ENCODE measurements around the gene TRIO.

TRIO gene

DNA sequence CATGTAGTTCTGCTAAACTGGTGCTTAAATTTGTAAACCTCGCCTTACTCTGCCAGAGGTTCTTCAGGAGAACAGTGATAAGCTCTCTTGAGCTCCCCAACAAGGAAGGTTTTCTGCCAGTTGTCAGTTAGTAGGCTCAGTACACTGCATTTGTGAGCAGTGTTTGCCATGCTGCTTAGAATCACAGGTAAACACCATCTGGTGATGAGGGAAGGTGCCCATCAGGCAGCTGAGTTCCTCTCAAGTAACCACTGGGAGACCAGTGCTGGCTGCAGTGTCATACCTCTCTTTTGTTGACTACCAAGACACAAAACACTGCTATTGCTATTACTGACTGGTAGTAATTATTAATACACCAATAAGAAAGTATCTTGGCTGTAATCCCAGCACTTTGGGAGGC is 252.3 kb downstream of the TRIO start:
- Histone ChIP-seq H3K9me2 (replicated peaks; ENCODE audit: insufficient read depth, low read length) (no peaks in the 10 kb centered on the region), H3F3A (ENCODE audit: insufficient read depth) (no peaks in the 10 kb centered on the region), H2AFZ (ENCODE audit: low read depth, low read length, severe bottlenecking) (no peak overlapping the region), H3K27ac (ENCODE audit: low read depth, low read length) (no peak overlapping the region), H3K9me3 (ENCODE audit: insufficient read depth, low read length) (no peaks in the 10 kb centered on the region), H3K36me3 (ENCODE audit: low read length) (no peaks in the 10 kb centered on the region), H3K4me3 (ENCODE audit: insufficient read depth, low read length, poor library complexity, severe bottlenecking) (no peak overlapping the region), H3K27me3 (ENCODE audit: low read length) (no peaks in the 10 kb centered on the region), H3K79me2 (ENCODE audit: insufficient read depth, low read length) (no peaks in the 10 kb centered on the region), H4K20me1 (ENCODE audit: low read depth, low read length) (no peaks in the 10 kb centered on the region), H3K9ac (ENCODE audit: low read length) (no peak overlapping the region), H3K4me2 (ENCODE audit: low read depth, low read length, poor library complexity, severe bottlenecking) (no peak overlapping the region)
- TF ChIP-seq EZH2phosphoT487 (conservative IDR thresholded peaks at IDR 0.05; ENCODE audit: low read length): no peak
- TF ChIP-seq, protein P1, sequence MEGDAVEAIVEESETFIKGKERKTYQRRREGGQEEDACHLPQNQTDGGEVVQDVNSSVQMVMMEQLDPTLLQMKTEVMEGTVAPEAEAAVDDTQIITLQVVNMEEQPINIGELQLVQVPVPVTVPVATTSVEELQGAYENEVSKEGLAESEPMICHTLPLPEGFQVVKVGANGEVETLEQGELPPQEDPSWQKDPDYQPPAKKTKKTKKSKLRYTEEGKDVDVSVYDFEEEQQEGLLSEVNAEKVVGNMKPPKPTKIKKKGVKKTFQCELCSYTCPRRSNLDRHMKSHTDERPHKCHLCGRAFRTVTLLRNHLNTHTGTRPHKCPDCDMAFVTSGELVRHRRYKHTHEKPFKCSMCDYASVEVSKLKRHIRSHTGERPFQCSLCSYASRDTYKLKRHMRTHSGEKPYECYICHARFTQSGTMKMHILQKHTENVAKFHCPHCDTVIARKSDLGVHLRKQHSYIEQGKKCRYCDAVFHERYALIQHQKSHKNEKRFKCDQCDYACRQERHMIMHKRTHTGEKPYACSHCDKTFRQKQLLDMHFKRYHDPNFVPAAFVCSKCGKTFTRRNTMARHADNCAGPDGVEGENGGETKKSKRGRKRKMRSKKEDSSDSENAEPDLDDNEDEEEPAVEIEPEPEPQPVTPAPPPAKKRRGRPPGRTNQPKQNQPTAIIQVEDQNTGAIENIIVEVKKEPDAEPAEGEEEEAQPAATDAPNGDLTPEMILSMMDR (IDR thresholded peaks at IDR 0.05; ENCODE audit: insufficient read depth, low read length, poor library complexity, severe bottlenecking): no peak

- H3F3A ChIP-seq (ENCODE audit: insufficient read depth): no peaks in the 10 kb centered on the region
Measured at GRCh38 chr5:14396066-14396465, 252.9 kb downstream of the TRIO start.

GRCh38 chr5:14396737-14397136 is 253.6 kb downstream of the TRIO start:
- H3K9me3 ChIP-seq (ENCODE audit: insufficient read depth, low read length): no peaks in the 10 kb centered on the region
- H3K4me3 ChIP-seq (ENCODE audit: insufficient read depth, low read length, poor library complexity, severe bottlenecking): no peak overlapping the region
- H3K27ac ChIP-seq (ENCODE audit: low read depth, low read length): no peak overlapping the region
- no peaks in the 10 kb centered on the region for H3F3A ChIP-seq (ENCODE audit: insufficient read depth)
- no peaks in the 10 kb centered on the region for H3K36me3 ChIP-seq (ENCODE audit: low read length)
- no peaks in the 10 kb centered on the region for H3K27me3 ChIP-seq (ENCODE audit: low read length)
- TF ChIP-seq, protein P1 (IDR thresholded peaks at IDR 0.05; ENCODE audit: insufficient read depth, low read length, poor library complexity, severe bottlenecking): no peak
- no peak for TF ChIP-seq EZH2phosphoT487 (conservative IDR thresholded peaks at IDR 0.05; ENCODE audit: low read length)
- H3K9me2 ChIP-seq (replicated peaks; ENCODE audit: insufficient read depth, low read length): no peaks in the 10 kb centered on the region
- no peak overlapping the region for H2AFZ ChIP-seq (ENCODE audit: low read depth, low read length, severe bottlenecking)
- no peak overlapping the region for H3K4me2 ChIP-seq (ENCODE audit: low read depth, low read length, poor library complexity, severe bottlenecking)
- H4K20me1 ChIP-seq (ENCODE audit: low read depth, low read length): no peaks in the 10 kb centered on the region
- no peaks in the 10 kb centered on the region for H3K79me2 ChIP-seq (ENCODE audit: insufficient read depth, low read length)
- no peak overlapping the region for H3K9ac ChIP-seq (ENCODE audit: low read length)

More at GRCh38 chr5:14396066-14396465, 252.9 kb downstream of the TRIO start:
- Histone ChIP-seq H3K4me3 (ENCODE audit: insufficient read depth, low read length, poor library complexity, severe bottlenecking) (no peak overlapping the region), H4K20me1 (ENCODE audit: low read depth, low read length) (no peaks in the 10 kb centered on the region), H3K4me2 (ENCODE audit: low read depth, low read length, poor library complexity, severe bottlenecking) (no peak overlapping the region), H3K79me2 (ENCODE audit: insufficient read depth, low read length) (no peaks in the 10 kb centered on the region), H3K36me3 (ENCODE audit: low read length) (no peaks in the 10 kb centered on the region), H3K27me3 (ENCODE audit: low read length) (no peaks in the 10 kb centered on the region), H2AFZ (ENCODE audit: low read depth, low read length, severe bottlenecking) (no peak overlapping the region), H3K27ac (ENCODE audit: low read depth, low read length) (no peak overlapping the region), H3K9me2 (replicated peaks; ENCODE audit: insufficient read depth, low read length) (no peaks in the 10 kb centered on the region), H3K9me3 (ENCODE audit: insufficient read depth, low read length) (no peaks in the 10 kb centered on the region), H3K9ac (ENCODE audit: low read length) (no peak overlapping the region)
- no peak for TF ChIP-seq EZH2phosphoT487 (conservative IDR thresholded peaks at IDR 0.05; ENCODE audit: low read length)
- TF ChIP-seq, protein P1 (IDR thresholded peaks at IDR 0.05; ENCODE audit: insufficient read depth, low read length, poor library complexity, severe bottlenecking): no peak
